ENCODE data around the gene MYL6.

DNA sequence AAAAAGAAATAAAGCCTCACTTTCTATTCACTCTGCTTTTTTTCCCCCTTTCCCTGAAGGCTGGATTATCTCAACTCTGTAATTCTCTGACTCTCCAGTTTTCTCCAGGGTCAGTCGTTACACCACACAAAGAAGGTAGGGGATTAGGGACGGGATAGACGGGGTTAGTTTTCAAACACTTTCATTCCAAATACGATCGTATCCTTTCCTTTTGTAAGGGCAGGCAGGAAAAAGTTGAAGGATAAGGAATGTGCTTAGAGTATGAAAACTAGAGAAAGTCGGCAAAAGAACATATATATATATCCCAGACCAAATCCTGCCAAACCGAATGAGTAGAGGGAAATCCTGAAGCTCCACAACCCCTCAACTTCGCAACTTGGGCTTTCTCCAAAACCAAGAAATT is 30.7 kb upstream of the MYL6 start:
- TF ChIP-seq, protein P1, sequence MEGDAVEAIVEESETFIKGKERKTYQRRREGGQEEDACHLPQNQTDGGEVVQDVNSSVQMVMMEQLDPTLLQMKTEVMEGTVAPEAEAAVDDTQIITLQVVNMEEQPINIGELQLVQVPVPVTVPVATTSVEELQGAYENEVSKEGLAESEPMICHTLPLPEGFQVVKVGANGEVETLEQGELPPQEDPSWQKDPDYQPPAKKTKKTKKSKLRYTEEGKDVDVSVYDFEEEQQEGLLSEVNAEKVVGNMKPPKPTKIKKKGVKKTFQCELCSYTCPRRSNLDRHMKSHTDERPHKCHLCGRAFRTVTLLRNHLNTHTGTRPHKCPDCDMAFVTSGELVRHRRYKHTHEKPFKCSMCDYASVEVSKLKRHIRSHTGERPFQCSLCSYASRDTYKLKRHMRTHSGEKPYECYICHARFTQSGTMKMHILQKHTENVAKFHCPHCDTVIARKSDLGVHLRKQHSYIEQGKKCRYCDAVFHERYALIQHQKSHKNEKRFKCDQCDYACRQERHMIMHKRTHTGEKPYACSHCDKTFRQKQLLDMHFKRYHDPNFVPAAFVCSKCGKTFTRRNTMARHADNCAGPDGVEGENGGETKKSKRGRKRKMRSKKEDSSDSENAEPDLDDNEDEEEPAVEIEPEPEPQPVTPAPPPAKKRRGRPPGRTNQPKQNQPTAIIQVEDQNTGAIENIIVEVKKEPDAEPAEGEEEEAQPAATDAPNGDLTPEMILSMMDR (IDR thresholded peaks at IDR 0.05; ENCODE audit: low read length): no peak
- no peak for TF ChIP-seq EZH2 (optimal IDR thresholded peaks at IDR 0.05; ENCODE audit: low read depth, low read length)
